Activated CD8-positive, alpha-beta memory T cell treated with anti-CD3 and anti-CD28 coated beads, Interleukin-2, amount 50 U/mL, for 48 hours (primary cell): ENCODE data around the gene KCTD16.

Experiments used
- DNase-seq: peaks from one replicate; pipeline ENCODE4 v3.0.0-alpha.2; 2020

The KCTD16 gene

GRCh38 chr5:144219869-144220268 is 49.2 kb downstream of the KCTD16 start:
- no peak for DNase-seq

GRCh38 chr5:144227363-144227999 is 56.8 kb downstream of the KCTD16 start:
- no peak for DNase-seq

- DNase-seq: no peak
Measured at GRCh38 chr5:144230806-144231205, 60.1 kb downstream of the KCTD16 start.

GRCh38 chr5:144232285-144232684 is 61.6 kb downstream of the KCTD16 start:
- no peak for DNase-seq

GRCh38 chr5:144236499-144236898 is 65.8 kb downstream of the KCTD16 start:
- DNase-seq: no peak

GRCh38 chr5:144237851-144238250 is 67.2 kb downstream of the KCTD16 start:
- DNase-seq: no peak

- DNase-seq: no peak
Measured at GRCh38 chr5:144247131-144247530, 76.5 kb downstream of the KCTD16 start.

GRCh38 chr5:144248015-144248414 is 77.3 kb downstream of the KCTD16 start:
- no peak for DNase-seq

GRCh38 chr5:144249755-144250464 is 79.2 kb downstream of the KCTD16 start:
- DNase-seq: no peak

- no peak for DNase-seq
Measured at GRCh38 chr5:144254552-144254951, 83.9 kb downstream of the KCTD16 start.

- DNase-seq: no peak
Measured at GRCh38 chr5:144260121-144260520, 89.4 kb downstream of the KCTD16 start.

- no peak for DNase-seq
Measured at GRCh38 chr5:144265643-144266247, 95.1 kb downstream of the KCTD16 start.

- DNase-seq: no peak
Measured at GRCh38 chr5:144267961-144268513, 97.4 kb downstream of the KCTD16 start.

- no peak for DNase-seq
Measured at GRCh38 chr5:144273232-144274027, 102.8 kb downstream of the KCTD16 start.

GRCh38 chr5:144275329-144275728 is 104.7 kb downstream of the KCTD16 start:
- DNase-seq: no peak

GRCh38 chr5:144276034-144276822 is 105.6 kb downstream of the KCTD16 start:
- DNase-seq: no peak

- no peak for DNase-seq
Measured at GRCh38 chr5:144281784-144282183, 111.1 kb downstream of the KCTD16 start.

GRCh38 chr5:144284036-144284435 is 113.4 kb downstream of the KCTD16 start:
- no peak for DNase-seq

GRCh38 chr5:144284931-144285502 is 114.3 kb downstream of the KCTD16 start:
- no peak for DNase-seq

GRCh38 chr5:144289277-144289676 is 118.6 kb downstream of the KCTD16 start:
- DNase-seq: no peak

- no peak for DNase-seq
Measured at GRCh38 chr5:144292029-144292428, 121.4 kb downstream of the KCTD16 start.

- no peak for DNase-seq
Measured at GRCh38 chr5:144295284-144295683, 124.6 kb downstream of the KCTD16 start.
